ENCODE measurements around the gene GALNT7. TPM values are rescaled to one million over a fixed set of nuclear protein-coding genes. Genes with fewer than 3 reads are reported as not detected.

The GALNT7 gene
- total RNA-seq, 1 donor from 2014 or later, result 67.8 TPM

- Mint-ChIP-seq H3K27me3 (no peaks in the 10 kb centered on the region), H3K4me1 (ENCODE audit: low read depth) (no peaks in the 10 kb centered on the region), H3K4me3 (ENCODE audit: low read depth) (no peak overlapping the region), H3K27ac (no peak overlapping the region), H3K9me3 (ENCODE audit: low read depth) (no peaks in the 10 kb centered on the region), H3K36me3 (ENCODE audit: insufficient read depth) (no peaks in the 10 kb centered on the region)
- no peak for TF ChIP-seq CTCF (IDR thresholded peaks at IDR 0.05; ENCODE audit: unreplicated experiment)
- DNase-seq (ENCODE audit: low spot score, unreplicated experiment), result no peak
These were observed 90.3 kb downstream of the GALNT7 start for GRCh38 chr4:173258866-173259265.

- TF ChIP-seq CTCF (IDR thresholded peaks at IDR 0.05; ENCODE audit: unreplicated experiment), result peak; percentile 21
- H3K9me3 Mint-ChIP-seq (ENCODE audit: low read depth), result no peaks in the 10 kb centered on the region
- H3K36me3 Mint-ChIP-seq (ENCODE audit: insufficient read depth), result no peaks in the 10 kb centered on the region
- H3K27ac Mint-ChIP-seq, result no peak overlapping the region
- H3K4me3 Mint-ChIP-seq (ENCODE audit: low read depth), result no peak overlapping the region
- DNase-seq (ENCODE audit: low spot score, unreplicated experiment), result no peak
- H3K4me1 Mint-ChIP-seq (ENCODE audit: low read depth), result peaks cover 2% of the 10 kb centered on the region
- no peaks in the 10 kb centered on the region for H3K27me3 Mint-ChIP-seq
These were observed 90.7 kb downstream of the GALNT7 start for GRCh38 chr4:173259310-173259709.

- no peaks in the 10 kb centered on the region for H3K9me3 Mint-ChIP-seq (ENCODE audit: low read depth)
- H3K27ac Mint-ChIP-seq, result no peak overlapping the region
- no peak overlapping the region for H3K4me3 Mint-ChIP-seq (ENCODE audit: low read depth)
- H3K4me1 Mint-ChIP-seq (ENCODE audit: low read depth), result peaks cover 8% of the 10 kb centered on the region
- DNase-seq (ENCODE audit: low spot score, unreplicated experiment), result no peak
- TF ChIP-seq CTCF (IDR thresholded peaks at IDR 0.05; ENCODE audit: unreplicated experiment), result no peak
- H3K27me3 Mint-ChIP-seq, result no peaks in the 10 kb centered on the region
- no peaks in the 10 kb centered on the region for H3K36me3 Mint-ChIP-seq (ENCODE audit: insufficient read depth)
These were observed 92.4 kb downstream of the GALNT7 start for GRCh38 chr4:173261052-173261451.

- no peak overlapping the region for H3K27ac Mint-ChIP-seq
- no peaks in the 10 kb centered on the region for H3K27me3 Mint-ChIP-seq
- no peak for TF ChIP-seq CTCF (IDR thresholded peaks at IDR 0.05; ENCODE audit: unreplicated experiment)
- no peaks in the 10 kb centered on the region for H3K36me3 Mint-ChIP-seq (ENCODE audit: insufficient read depth)
- H3K4me1 Mint-ChIP-seq (ENCODE audit: low read depth), result peaks cover 8% of the 10 kb centered on the region
- no peaks in the 10 kb centered on the region for H3K9me3 Mint-ChIP-seq (ENCODE audit: low read depth)
- H3K4me3 Mint-ChIP-seq (ENCODE audit: low read depth), result no peak overlapping the region
- no peak for DNase-seq (ENCODE audit: low spot score, unreplicated experiment)
These were observed 93.8 kb downstream of the GALNT7 start for GRCh38 chr4:173262375-173262774.

GRCh38 chr4:173264245-173264644 is 95.6 kb downstream of the GALNT7 start:
- no peak for DNase-seq (ENCODE audit: low spot score, unreplicated experiment)
- Mint-ChIP-seq H3K27ac (peak overlapping the region; percentile 17), H3K9me3 (ENCODE audit: low read depth) (no peaks in the 10 kb centered on the region), H3K4me1 (ENCODE audit: low read depth) (peaks cover 10% of the 10 kb centered on the region), H3K4me3 (ENCODE audit: low read depth) (no peak overlapping the region), H3K27me3 (no peaks in the 10 kb centered on the region), H3K36me3 (ENCODE audit: insufficient read depth) (peaks cover 2% of the 10 kb centered on the region)
- no peak for TF ChIP-seq CTCF (IDR thresholded peaks at IDR 0.05; ENCODE audit: unreplicated experiment)

Measured in progenitor cell of endocrine pancreas (in vitro differentiated cells).